GM12878 (cell line): ENCODE results near the gene CAMK2A. TPM values are rescaled to one million over a fixed set of nuclear protein-coding genes. Genes with fewer than 3 reads are reported as not detected.

Experiments used
- ATAC-seq: fragments of 200-7000 bp; cut with Tn5 transposase; 3 replicates; pipeline ENCODE4 v1.9.1; 2020; ENCODE audit warnings: mild to moderate bottlenecking, moderate library complexity
- BruUV-seq: library from RNA; stranded (reverse); fragments of 400-500 nt; replicated peaks from 2 replicates; lab custom pipeline; 2021; lab: Mats Ljungman, UMichigan
- CTCF ChIA-PET: fragments of 300-600 bp; sonication (Branson Sonifier 250); formaldehyde crosslinking; extraction: SDS; loops from one replicate; lab custom pipeline; 2021; ENCODE audit warnings: inconsistent platforms; lab: Yijun Ruan, JAX
- POLR2A ChIA-PET: fragments of 350-600 bp; formaldehyde crosslinking; extraction: SDS; loops from one replicate; lab custom pipeline; 2021; ENCODE audit warnings: inconsistent platforms; lab: Charles Lee
- RAD21 ChIA-PET: fragments of 300-600 bp; sonication (Branson Sonifier 250); formaldehyde crosslinking; loops from one replicate; lab custom pipeline; 2023; ENCODE audit warnings: antibody characterized with exemption; ENCODE audit not compliant: unreplicated experiment; lab: Charles Lee
- SMC1A ChIA-PET: fragments of 300-600 bp; sonication (Branson Sonifier 250); formaldehyde crosslinking; loops from one replicate; lab custom pipeline; 2023; ENCODE audit not compliant: unreplicated experiment, uncharacterized antibody; lab: Charles Lee
- DNase-seq: peaks from one replicate; pipeline ENCODE4 v3.0.0-alpha.2; 2011; ENCODE audit warnings: low read depth, low spot score
- FAIRE-seq: peaks from 3 replicates; lab custom pipeline; 2011; peaks lifted over from hg19 to GRCh38; lab: Jason Lieb, UNC
- H2AFZ ChIP-seq: 2 replicates; pipeline ENCODE4 v1.6.0; 2011; ENCODE audit warnings: low read depth, low read length, control low read depth; ENCODE audit not compliant: control insufficient read depth
- H3K27ac ChIP-seq: 2 replicates; pipeline ENCODE4 v1.5.1; 2011; ENCODE audit warnings: control low read depth; ENCODE audit not compliant: control insufficient read depth, insufficient read depth
- H3K27me3 ChIP-seq, 2 experiments: replicated peaks in 1 of 2; 2 replicates each; pipeline versions ENCODE4 v1.6.0 to v1.6.1; 2011; ENCODE audit warnings: low read length in 1 of 2; ENCODE audit not compliant: control insufficient read depth in 2 of 2, insufficient read depth in 2 of 2
- H3K36me3 ChIP-seq, 2 experiments: 2 replicates each; pipeline ENCODE4 v1.5.1; 2011; ENCODE audit warnings: low read length in 1 of 2; ENCODE audit not compliant: control insufficient read depth in 2 of 2, insufficient read depth in 2 of 2
- H3K4me1 ChIP-seq: 2 replicates; pipeline ENCODE4 v1.6.1; 2011; ENCODE audit warnings: mild to moderate bottlenecking, low read length, moderate library complexity, mixed read lengths; ENCODE audit not compliant: control insufficient read depth, insufficient read depth
- H3K4me2 ChIP-seq: 2 replicates; pipeline ENCODE4 v1.6.0; 2011; ENCODE audit warnings: control low read depth; ENCODE audit not compliant: control insufficient read depth, insufficient read depth
- H3K4me3 ChIP-seq: fragments of 200-600 bp; sonication (generic); 2 replicates; pipeline ENCODE4 v1.5.1; 2016
- H3K79me2 ChIP-seq: 2 replicates; pipeline ENCODE4 v1.6.0; 2011; ENCODE audit warnings: low read length; ENCODE audit not compliant: control insufficient read depth, insufficient read depth
- H3K9ac ChIP-seq: 2 replicates; pipeline ENCODE4 v1.8.0; 2011; ENCODE audit warnings: low read length, control low read depth, mixed read lengths; ENCODE audit not compliant: control insufficient read depth, insufficient read depth
- H3K9me3 ChIP-seq: replicated peaks from 3 replicates; pipeline ENCODE4 v1.5.1; 2011; ENCODE audit warnings: mild to moderate bottlenecking, low read length; ENCODE audit not compliant: control insufficient read depth, insufficient read depth
- H4K20me1 ChIP-seq: 2 replicates; pipeline ENCODE4 v1.6.0; 2011; ENCODE audit not compliant: control insufficient read depth, insufficient read depth
- ASH2L ChIP-seq: fragments of 300-600, 200-600 bp; sonication (generic); IDR thresholded peaks from 2 replicates; pipeline ENCODE4 v1.6.1; 2017; ENCODE audit warnings: low read depth, mild to moderate bottlenecking, borderline replicate concordance
- ATF7 ChIP-seq: fragments of 450-650 bp; IDR thresholded peaks from 2 replicates; pipeline ENCODE4 v1.6.1; 2016; ENCODE audit warnings: low read depth, mild to moderate bottlenecking
- FOS ChIP-seq: IDR thresholded peaks from 3 replicates; pipeline ENCODE4 v1.6.1; 2011; ENCODE audit warnings: borderline replicate concordance; ENCODE audit not compliant: insufficient read length; ENCODE audit errors: extremely low read depth
- GATAD2B ChIP-seq: fragments of 450-650 bp; conservative IDR thresholded peaks from 2 replicates; pipeline ENCODE4 v1.6.1; 2017; ENCODE audit warnings: low read depth, mild to moderate bottlenecking, moderate library complexity
- IKZF2 ChIP-seq, 2 experiments: fragments of 450-650 bp; IDR thresholded peaks; 2 replicates each; pipeline ENCODE4 v1.6.1; 2017; ENCODE audit warnings: mild to moderate bottlenecking in 2 of 2, moderate library complexity in 2 of 2
- MAX ChIP-seq: IDR thresholded peaks from 2 replicates; pipeline ENCODE4 v1.6.1; 2012; ENCODE audit warnings: low read depth, low read length, improper control_type of control experiment
- MTA2 ChIP-seq: fragments of 450-650 bp; IDR thresholded peaks from 2 replicates; pipeline ENCODE4 v1.6.1; 2016; ENCODE audit warnings: low read depth, mild to moderate bottlenecking, moderate library complexity
- NBN ChIP-seq: fragments of 450-650 bp; IDR thresholded peaks from 2 replicates; pipeline ENCODE4 v1.6.1; 2016
- ZNF217 ChIP-seq: fragments of 450-650 bp; IDR thresholded peaks from 2 replicates; pipeline ENCODE4 v1.6.1; 2017; ENCODE audit warnings: antibody characterized with exemption, mild to moderate bottlenecking
- ZSCAN29 ChIP-seq: fragments of 450-650 bp; IDR thresholded peaks from 2 replicates; pipeline ENCODE4 v1.6.1; 2017; ENCODE audit warnings: mild to moderate bottlenecking, moderate library complexity
- WGBS: methylation state at CpG from one replicate; pipeline ENCODE4 v1.1.6; 2016; ENCODE audit warnings: low lambda C conversion rate; ENCODE audit not compliant: insufficient replicate concordance, insufficient coverage; ENCODE audit errors: missing lambda C conversion rate; 5-methylcytosine and 5-hydroxymethylcytosine counted together
- in situ Hi-C: fragments of 300-500 bp; cut with MboI; formaldehyde crosslinking; loops from 9 replicates; pipeline ENCODE4 v1.14.3; 2018; ENCODE audit warnings: mixed read lengths
- intact Hi-C: fragments of 100-400 bp; cut with micrococcal nuclease; formaldehyde crosslinking; loops from one replicate; pipeline ENCODE4 v1.14.2; 2022; ENCODE audit not compliant: unreplicated experiment
- polyA plus RNA-seq, 11 experiments: library from polyadenylated mRNA; depleted of rRNA in 4 of 11; unstranded in 6 of 11; stranded (reverse) in 5 of 11; fragments of >200 nt; fragmentation: Nextera tagmentation in 4 of 11; fragmentation: Illumina TruSeq in 1 of 11; extraction: Ambion mirVana in 4 of 11; extraction: Trizol in 1 of 11; gene quantifications; 1 replicate in 1 of 11; 2 replicates in 10 of 11; pipeline versions ENCODE4 v1.2.1 to v1.2.3, GENCODE V29; 2011 to 2016; ENCODE audit warnings: inconsistent platforms in 2 of 11, missing spikeins in 2 of 11, low read depth in 1 of 11
- total RNA-seq, 4 experiments: library from RNA; depleted of rRNA in 3 of 4; stranded (reverse); fragments of >200 nt in 3 of 4; fragmentation: Illumina TruSeq in 1 of 4; extraction: Trizol in 1 of 4; gene quantifications; 2 replicates each; pipeline versions ENCODE4 v1.2.1 to v1.2.3, GENCODE V29; 2013 to 2021
- TF ChIP-seq, protein P1 (sequence below): fragments of 450-650 bp; formaldehyde crosslinking; IDR thresholded peaks from 2 replicates; pipeline ENCODE4 v1.4.0; 2022; ENCODE audit warnings: mild to moderate bottlenecking, moderate library complexity
- TF ChIP-seq, protein P2 (sequence below): IDR thresholded peaks from 2 replicates; pipeline ENCODE4 v1.6.1; 2012; ENCODE audit warnings: improper control_type of control experiment, low read depth, low read length; ENCODE audit not compliant: insufficient replicate concordance
- TF ChIP-seq, protein P3 (sequence below): fragments of 450-650 bp; conservative IDR thresholded peaks from 2 replicates; pipeline ENCODE4 v1.6.1; 2017; ENCODE audit warnings: mild to moderate bottlenecking, moderate library complexity

CAMK2A gene
- total and polyA plus RNA-seq, 10 of the 15 experiments (the other 5 are each of a cell fraction or from before 2014, with no cell fraction given) = 0.11 TPM; not detected in 9

DNA sequence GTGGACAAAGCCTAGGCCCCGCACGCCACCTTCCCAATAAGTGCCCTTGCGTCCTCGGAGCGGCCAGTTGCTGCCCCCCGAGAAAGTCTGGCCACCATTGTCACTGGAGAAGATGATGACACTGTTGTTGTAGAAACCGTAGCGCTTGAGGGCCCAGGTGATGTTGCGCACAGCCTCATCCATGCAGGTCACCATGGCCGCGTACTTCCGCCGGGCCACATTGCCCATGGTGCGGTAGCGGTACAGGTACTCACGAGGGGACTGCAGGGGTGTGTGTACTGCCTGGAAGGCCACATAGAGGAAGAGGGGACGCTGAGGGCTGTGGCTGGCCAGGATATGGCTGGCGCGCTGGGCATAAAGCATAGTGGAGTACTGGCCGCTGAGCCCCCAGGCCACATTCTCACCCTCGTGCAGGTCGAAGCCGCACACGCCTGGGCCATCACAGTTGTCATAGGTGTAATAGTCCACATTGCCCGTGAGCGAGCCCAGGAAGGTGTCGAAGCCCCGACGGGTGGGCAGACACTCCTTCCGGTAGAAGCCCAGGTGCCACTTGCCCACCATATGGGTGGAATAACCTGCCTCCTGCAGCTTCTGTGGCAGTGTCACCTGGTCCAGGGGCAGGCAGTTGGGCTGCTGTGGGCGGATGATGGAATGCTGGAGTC is 8.5 kb upstream of the CAMK2A start:
- CTCF ChIA-PET = no interaction called here
- FAIRE-seq = no peak
- TF ChIP-seq, protein P1, sequence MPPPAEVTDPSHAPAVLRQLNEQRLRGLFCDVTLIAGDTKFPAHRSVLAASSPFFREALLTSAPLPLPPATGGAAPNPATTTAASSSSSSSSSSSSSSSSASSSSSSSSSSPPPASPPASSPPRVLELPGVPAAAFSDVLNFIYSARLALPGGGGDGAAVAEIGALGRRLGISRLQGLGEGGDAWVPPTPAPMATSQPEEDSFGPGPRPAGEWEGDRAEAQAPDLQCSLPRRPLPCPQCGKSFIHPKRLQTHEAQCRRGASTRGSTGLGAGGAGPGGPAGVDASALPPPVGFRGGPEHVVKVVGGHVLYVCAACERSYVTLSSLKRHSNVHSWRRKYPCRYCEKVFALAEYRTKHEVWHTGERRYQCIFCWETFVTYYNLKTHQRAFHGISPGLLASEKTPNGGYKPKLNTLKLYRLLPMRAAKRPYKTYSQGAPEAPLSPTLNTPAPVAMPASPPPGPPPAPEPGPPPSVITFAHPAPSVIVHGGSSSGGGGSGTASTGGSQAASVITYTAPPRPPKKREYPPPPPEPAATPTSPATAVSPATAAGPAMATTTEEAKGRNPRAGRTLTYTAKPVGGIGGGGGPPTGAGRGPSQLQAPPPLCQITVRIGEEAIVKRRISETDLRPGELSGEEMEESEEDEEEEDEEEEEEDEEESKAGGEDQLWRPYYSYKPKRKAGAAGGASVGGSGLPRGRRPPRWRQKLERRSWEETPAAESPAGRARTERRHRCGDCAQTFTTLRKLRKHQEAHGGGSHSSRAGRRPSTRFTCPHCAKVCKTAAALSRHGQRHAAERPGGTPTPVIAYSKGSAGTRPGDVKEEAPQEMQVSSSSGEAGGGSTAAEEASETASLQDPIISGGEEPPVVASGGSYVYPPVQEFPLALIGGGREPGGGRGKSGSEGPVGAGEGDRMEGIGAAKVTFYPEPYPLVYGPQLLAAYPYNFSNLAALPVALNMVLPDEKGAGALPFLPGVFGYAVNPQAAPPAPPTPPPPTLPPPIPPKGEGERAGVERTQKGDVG = no peak
- TF ChIP-seq ATF7 (no peak), NBN (no peak), ZNF217 (no peak), IKZF2 (IDR thresholded peaks at IDR 0.05) (no peak), ASH2L (no peak), MAX (no peak), FOS (no peak), MTA2 (no peak), ZSCAN29 (no peak), GATAD2B (no peak)
- TF ChIP-seq, protein P2, sequence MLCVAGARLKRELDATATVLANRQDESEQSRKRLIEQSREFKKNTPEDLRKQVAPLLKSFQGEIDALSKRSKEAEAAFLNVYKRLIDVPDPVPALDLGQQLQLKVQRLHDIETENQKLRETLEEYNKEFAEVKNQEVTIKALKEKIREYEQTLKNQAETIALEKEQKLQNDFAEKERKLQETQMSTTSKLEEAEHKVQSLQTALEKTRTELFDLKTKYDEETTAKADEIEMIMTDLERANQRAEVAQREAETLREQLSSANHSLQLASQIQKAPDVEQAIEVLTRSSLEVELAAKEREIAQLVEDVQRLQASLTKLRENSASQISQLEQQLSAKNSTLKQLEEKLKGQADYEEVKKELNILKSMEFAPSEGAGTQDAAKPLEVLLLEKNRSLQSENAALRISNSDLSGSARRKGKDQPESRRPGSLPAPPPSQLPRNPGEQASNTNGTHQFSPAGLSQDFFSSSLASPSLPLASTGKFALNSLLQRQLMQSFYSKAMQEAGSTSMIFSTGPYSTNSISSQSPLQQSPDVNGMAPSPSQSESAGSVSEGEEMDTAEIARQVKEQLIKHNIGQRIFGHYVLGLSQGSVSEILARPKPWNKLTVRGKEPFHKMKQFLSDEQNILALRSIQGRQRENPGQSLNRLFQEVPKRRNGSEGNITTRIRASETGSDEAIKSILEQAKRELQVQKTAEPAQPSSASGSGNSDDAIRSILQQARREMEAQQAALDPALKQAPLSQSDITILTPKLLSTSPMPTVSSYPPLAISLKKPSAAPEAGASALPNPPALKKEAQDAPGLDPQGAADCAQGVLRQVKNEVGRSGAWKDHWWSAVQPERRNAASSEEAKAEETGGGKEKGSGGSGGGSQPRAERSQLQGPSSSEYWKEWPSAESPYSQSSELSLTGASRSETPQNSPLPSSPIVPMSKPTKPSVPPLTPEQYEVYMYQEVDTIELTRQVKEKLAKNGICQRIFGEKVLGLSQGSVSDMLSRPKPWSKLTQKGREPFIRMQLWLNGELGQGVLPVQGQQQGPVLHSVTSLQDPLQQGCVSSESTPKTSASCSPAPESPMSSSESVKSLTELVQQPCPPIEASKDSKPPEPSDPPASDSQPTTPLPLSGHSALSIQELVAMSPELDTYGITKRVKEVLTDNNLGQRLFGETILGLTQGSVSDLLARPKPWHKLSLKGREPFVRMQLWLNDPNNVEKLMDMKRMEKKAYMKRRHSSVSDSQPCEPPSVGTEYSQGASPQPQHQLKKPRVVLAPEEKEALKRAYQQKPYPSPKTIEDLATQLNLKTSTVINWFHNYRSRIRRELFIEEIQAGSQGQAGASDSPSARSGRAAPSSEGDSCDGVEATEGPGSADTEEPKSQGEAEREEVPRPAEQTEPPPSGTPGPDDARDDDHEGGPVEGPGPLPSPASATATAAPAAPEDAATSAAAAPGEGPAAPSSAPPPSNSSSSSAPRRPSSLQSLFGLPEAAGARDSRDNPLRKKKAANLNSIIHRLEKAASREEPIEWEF = no peak
- TF ChIP-seq, protein P3, sequence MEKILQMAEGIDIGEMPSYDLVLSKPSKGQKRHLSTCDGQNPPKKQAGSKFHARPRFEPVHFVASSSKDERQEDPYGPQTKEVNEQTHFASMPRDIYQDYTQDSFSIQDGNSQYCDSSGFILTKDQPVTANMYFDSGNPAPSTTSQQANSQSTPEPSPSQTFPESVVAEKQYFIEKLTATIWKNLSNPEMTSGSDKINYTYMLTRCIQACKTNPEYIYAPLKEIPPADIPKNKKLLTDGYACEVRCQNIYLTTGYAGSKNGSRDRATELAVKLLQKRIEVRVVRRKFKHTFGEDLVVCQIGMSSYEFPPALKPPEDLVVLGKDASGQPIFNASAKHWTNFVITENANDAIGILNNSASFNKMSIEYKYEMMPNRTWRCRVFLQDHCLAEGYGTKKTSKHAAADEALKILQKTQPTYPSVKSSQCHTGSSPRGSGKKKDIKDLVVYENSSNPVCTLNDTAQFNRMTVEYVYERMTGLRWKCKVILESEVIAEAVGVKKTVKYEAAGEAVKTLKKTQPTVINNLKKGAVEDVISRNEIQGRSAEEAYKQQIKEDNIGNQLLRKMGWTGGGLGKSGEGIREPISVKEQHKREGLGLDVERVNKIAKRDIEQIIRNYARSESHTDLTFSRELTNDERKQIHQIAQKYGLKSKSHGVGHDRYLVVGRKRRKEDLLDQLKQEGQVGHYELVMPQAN = no peak

More for the DNA sequence above, 8.5 kb upstream of the CAMK2A start:
- no peaks in the 10 kb centered on the region for H3K4me1 ChIP-seq
- no peak overlapping the region for H3K27ac ChIP-seq
- no peak overlapping the region for H3K9ac ChIP-seq
- ChIA-PET POLR2A (interaction anchor here (0.5 kb wide), 1 partner anchor 197 kb away, joined by 3 read pairs; no protein-coding TSS in a partner anchor), SMC1A (interaction anchor here (0.7 kb wide), 1 partner anchor 66 kb away, joined by 3 read pairs; no protein-coding TSS in a partner anchor), RAD21 (no interaction called here)
- ATAC-seq (no peak), DNase-seq (no peak)
- in situ Hi-C loops (no loop called here), intact Hi-C loops (no loop called here)
- H3K79me2 ChIP-seq = no peaks in the 10 kb centered on the region
- no peaks in the 10 kb centered on the region; the same call in 1 of the 2 replicates for H4K20me1 ChIP-seq
- peaks cover 0 to under 1% of the 10 kb centered on the region in 2 experiments; a peak in 3 of 4 replicates for H3K27me3 ChIP-seq
- no peak overlapping the region for H3K4me3 ChIP-seq
- no peaks in the 10 kb centered on the region for H3K9me3 ChIP-seq
- 72% methylated on average over 27 of the region's 31 CpGs for WGBS
- H3K36me3 ChIP-seq = no peaks in the 10 kb centered on the region
- H3K4me2 ChIP-seq = no peak overlapping the region
- no TSS peak for BruUV-seq
- H2AFZ ChIP-seq = no peak overlapping the region
